Stimulated activated CD4-positive, alpha-beta T cell treated with anti-CD3 and anti-CD28 coated beads, Interleukin-1b, Interleukin-23, amount 100 ng/mL, for 1 hour (primary cell): ENCODE measurements around the gene PRDM16.

Experiments
- DNase-seq, 2 donors: peaks; one replicate each; pipeline ENCODE4 v3.0.0-alpha.2; 2020; ENCODE audit warnings: low read depth in 2 of 2

Gene PRDM16

GRCh38 chr1:3122311-3122710 lies 53.3 kb downstream of the PRDM16 start:
- no peak for DNase-seq

DNA sequence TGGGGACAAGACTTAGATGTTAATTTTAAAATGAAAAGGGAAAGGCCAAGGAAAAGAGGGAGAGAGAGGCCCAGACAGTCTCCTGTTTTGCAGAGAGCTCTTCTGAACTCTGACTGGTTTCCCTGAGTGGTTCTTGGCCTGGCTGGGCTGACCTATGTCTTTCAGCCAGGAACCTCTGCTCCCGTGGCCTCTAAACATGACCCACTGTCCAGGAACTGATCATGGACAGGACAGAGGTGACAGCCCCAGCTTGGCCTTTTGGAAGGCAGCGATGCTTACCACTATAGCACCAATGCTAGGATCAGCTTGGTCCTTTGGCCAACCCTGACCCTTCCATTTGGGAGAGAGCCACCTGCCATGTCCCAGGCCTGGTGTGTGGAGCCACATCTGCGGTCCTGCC lies 55.2 kb downstream of the PRDM16 start:
- no peak for DNase-seq

DNA sequence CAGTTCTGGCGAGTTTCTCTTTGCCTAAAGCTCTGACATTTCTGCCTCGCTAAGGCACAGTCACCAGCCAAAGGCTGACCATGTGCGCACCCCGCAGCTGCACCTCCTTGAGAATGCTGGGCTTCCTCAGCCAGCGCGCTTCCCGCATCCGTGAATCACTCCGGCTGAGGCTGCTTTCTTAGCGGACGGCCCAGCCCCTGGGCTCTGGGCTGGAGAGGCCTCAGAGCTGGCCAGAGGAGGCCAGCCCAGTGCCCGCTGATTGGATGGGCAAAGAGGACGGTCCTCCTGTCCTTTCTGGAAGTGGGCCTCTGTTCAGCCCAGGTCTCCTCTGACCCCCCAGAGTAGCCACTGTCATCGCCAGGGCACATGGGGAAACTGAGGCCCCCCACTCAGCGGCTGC lies 56.1 kb downstream of the PRDM16 start:
- DNase-seq, result no peak

- no peak for DNase-seq
Measured at GRCh38 chr1:3125546-3126368, 56.8 kb downstream of the PRDM16 start.

DNA sequence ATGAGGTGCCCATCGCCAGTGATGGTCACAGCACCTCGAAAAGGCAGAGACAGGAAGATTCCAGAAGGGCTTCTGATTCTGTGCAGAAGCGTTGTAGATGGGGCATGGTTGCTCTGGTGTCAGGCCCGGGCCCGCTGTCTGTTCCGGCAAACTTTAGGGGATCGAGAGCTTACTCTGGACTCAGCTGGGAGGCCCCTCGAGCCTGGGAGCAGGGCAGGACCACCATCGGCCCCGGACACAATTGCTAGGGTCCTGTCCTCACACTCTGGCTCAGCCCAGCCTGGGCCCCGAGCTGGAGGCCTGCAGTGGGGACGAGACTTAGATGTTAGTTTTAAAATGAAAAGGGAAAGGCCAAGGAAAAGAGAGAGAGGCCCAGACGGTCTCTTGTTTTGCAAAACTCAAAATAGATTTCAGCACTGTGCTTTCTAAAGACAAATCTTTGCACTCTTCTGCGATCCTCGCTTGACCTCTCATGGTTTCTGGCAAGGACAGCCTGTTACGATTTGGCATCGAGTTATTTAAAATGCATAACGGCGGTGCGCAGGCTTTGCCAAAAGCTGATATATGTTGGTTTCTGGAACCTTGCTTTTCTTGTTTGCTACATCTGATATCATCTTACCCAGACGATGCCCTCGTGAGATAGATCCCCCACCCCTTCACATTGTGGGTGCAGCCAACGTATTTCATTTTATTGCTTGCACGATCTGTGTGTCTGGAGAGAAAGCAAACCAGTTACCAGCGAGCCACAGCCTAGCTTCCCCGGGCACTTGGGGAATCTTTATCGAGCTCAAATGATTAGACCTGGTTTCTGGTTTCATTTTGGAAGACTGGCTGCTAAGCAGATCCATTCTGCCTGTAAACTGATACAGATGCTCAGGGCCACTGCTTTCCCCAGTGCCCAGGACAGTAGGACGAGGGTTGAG lies 58.0 kb downstream of the PRDM16 start:
- no peak for DNase-seq

GRCh38 chr1:3127738-3128137 lies 58.7 kb downstream of the PRDM16 start:
- no peak for DNase-seq

GRCh38 chr1:3128431-3129132 lies 59.6 kb downstream of the PRDM16 start:
- DNase-seq, result no peak

DNA sequence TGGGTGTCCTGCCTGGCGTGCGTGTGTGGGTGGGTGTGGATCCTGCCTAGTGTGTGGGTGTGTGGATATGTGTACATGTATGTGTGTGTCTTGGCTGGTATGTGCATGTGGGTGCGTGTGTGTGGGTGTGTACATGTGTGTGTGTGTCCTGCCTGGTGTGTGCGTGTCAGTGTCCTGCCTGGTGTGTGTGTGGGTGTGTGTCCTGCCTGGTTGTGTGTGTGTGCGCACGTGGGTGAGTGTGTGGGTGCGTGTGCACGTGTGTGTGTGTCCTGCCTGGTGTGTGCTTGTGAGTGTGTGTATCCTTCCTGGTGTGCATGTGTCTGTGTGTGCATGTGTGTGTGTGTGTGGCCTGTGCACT lies 60.1 kb downstream of the PRDM16 start:
- no peak for DNase-seq

GRCh38 chr1:3130268-3130667 lies 61.3 kb downstream of the PRDM16 start:
- DNase-seq, result no peak

DNA sequence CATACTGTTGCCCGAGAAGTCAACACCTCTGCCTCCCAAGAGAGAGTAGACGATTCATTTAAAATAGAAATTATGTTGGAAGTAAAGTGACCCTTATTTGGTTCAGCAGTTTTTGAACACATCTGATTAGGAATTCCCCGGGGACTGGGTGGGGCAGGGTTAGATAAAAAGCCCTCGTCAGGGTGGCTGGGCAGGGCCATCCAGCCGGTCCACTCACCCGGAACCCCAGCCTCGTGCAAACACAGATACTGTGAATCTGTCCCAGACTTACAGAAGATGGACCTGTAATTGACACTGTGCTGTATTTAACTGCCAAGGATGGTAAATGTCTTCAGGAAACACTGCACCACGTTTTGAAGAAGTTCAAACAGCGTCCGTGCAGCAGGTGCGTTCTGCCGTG lies 63.7 kb downstream of the PRDM16 start:
- no peak for DNase-seq

GRCh38 chr1:3133686-3134085 lies 64.7 kb downstream of the PRDM16 start:
- no peak for DNase-seq

- DNase-seq, result no peak
Measured at GRCh38 chr1:3134381-3135072, 65.5 kb downstream of the PRDM16 start.

DNA sequence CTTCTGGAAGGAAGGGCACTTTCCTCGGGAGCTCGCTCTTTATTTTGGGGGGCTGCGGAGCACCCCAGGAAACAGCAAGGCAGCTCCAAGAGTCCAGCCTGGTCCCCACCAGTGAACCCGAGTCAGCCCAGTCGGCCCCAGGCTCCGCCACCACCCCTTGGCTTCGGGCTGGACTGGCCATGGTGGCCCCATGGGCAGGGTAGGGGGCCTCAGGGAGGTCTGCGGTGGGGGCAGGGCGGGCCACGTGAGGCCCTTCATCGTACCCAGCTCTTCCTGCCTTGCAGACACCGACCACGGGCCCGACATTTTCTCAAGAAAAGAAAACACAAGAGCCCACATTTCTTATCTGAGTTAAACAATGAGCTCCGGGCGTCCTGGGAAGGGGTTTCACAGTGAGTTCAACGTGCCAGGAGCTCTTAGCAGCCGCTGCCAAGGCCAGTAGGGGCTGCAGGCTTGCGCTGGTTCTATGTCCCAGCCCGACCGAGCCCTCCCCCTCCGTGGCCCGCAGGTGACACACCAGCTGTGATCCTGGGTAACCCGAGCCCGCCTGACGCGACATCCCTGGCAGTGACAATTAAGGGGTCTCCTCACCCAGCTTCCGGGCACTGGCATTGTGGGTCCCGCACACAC lies 66.2 kb downstream of the PRDM16 start:
- DNase-seq, result no peak

GRCh38 chr1:3135744-3136455 lies 66.9 kb downstream of the PRDM16 start:
- DNase-seq, result no peak

DNA sequence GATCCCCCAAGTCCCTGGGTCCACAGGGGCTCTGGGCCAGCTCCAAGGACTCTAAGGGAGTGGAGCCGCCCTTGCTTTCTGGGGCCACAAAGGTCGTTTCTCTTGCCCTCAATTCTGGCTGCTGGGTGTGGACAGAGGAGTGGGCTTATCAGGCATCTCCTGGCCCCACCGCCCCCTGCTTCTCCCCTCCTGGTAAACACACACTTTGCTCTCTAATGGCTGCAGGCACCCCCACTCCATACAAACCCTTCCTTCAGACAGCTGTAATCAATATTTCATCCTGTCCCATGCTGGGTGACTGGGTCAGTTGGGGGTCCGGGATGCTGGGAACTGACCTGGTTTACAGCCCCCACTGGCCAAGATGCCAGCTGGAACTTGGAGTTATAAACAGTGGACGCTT lies 67.5 kb downstream of the PRDM16 start:
- no peak for DNase-seq

DNA sequence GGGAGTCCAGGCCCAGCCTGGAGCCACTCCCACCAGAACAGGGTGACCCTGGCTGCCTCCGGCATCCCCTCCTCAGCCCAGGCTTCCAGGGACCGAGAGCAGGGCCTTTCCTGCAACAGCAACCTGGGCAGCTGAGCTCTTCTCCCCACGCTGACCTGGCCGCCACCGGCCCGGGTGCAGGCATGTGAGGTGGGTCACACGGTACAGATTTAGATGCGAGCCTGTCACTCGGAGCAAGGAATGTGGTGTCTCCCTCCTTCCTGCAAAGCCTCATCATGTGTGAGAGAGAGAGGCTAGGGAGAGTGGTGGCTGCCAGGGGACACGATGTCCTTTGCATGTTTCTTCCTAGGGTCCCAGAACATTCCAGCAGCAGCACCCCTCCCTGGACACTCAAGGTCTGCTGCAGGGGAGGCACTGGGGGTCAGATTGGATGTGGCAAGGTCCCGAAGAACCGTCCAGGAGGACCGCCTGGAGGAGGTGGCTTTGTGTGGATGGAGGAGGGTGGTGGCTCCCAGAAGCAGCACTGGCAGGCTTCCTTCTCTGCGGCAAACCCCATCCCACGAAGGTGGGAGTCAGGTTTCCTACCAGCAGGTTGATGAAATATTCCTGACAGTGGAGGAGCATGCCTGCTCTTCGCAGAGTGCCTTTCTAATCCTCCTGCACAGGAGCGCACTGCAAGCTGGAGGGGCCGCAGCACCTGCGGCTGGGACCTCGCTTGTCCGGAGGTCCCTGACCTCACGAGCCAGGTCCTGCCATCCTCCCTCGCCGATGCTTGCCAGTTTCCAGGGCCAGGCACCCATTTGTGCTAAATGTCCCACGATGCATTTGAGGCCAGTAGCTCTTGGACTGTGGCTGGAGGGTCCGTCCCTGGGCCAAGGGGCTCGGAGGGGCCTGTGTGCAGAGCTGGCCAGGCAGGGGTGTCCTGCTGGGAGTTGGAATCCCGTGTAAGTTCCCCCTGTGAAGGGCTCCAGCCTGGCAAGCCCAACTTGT lies 68.4 kb downstream of the PRDM16 start:
- DNase-seq, result no peak

DNA sequence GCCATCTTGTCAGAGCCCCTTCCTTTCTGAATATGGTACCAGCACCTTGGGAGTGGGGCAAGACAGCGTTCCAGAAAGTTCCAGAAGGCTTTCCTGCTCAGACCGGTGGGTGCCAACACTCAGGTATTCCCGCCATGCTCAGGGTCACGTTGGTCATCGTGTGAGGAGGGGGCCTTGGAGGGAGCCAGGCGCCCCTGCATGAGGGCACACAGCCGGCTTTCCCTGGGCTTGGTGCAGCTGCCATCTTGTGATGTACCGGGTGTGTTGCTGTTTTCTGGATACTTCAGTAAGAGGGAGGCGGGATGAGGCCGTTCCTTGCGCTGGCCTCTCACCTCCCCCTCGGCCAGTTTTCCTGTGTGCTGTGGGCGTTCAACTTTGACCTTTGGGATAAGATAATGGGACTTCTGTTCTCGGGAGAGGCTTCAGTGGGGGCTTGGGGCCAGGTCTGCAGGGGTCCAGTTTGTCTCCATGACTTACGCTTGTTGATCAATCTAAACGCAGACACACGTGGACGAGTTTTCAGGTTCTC lies 69.7 kb downstream of the PRDM16 start:
- DNase-seq, result no peak

- no peak for DNase-seq
Measured at GRCh38 chr1:3139451-3139852, 70.4 kb downstream of the PRDM16 start.

DNA sequence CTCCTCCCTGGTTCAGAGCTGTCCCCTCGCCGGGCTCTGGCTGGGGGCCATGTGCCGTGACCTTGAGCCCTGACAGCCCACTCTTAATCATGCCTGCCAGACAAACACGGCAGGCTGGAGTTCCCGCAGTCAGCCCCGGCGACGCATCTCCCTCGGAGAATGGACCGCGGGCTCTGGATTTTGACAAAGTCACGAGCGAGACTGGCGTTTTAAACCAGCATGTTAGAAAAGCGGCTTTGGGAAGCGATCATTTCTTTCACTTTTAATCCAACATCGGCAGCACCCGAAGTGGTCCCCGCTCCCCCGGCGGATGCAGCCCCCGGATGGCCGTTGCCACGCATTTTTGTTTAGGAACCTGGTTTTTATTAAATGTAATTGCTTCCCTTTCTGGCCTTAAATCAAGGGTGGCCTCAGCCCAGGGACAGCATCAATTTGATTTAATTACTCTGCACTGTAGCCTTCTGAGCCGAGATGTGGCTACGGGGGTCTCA lies 70.9 kb downstream of the PRDM16 start:
- DNase-seq, result no peak
